Panc1 (cell line): Measurements from ENCODE around the gene DYNLRB2.

Experiments
- POLR2AphosphoS5 ChIP-seq: IDR thresholded peaks from 2 replicates; pipeline ENCODE4 v1.6.1; 2012; ENCODE audit warnings: mild to moderate bottlenecking, low read depth, low read length, moderate library complexity
- SIN3A ChIP-seq: IDR thresholded peaks from 2 replicates; pipeline ENCODE4 v1.6.1; 2012; ENCODE audit warnings: low read depth, mild to moderate bottlenecking, low read length, moderate library complexity, borderline replicate concordance; ENCODE audit not compliant: insufficient read depth
- TCF7L2 ChIP-seq: IDR thresholded peaks from 2 replicates; pipeline ENCODE4 v1.6.1; 2011; ENCODE audit warnings: mild to moderate bottlenecking, low read depth, low read length, inconsistent platforms
- TF ChIP-seq, protein P1 (sequence below): fragments of 450-650 bp; IDR thresholded peaks from 2 replicates; pipeline ENCODE4 v1.5.1; 2017; ENCODE audit warnings: mild to moderate bottlenecking
- TF ChIP-seq, protein P2 (sequence below), 2 experiments: IDR thresholded peaks; 2 replicates each; pipeline ENCODE4 v1.6.1; 2011 to 2012; ENCODE audit warnings: low read depth in 2 of 2, control low read depth in 1 of 2, low read length in 1 of 2, mild to moderate bottlenecking in 1 of 2, moderate library complexity in 1 of 2; ENCODE audit not compliant: insufficient read depth in 1 of 2

GRCh38 chr16:80503107-80503506 is 37.7 kb upstream of the DYNLRB2 start:
- TF ChIP-seq, protein P1, sequence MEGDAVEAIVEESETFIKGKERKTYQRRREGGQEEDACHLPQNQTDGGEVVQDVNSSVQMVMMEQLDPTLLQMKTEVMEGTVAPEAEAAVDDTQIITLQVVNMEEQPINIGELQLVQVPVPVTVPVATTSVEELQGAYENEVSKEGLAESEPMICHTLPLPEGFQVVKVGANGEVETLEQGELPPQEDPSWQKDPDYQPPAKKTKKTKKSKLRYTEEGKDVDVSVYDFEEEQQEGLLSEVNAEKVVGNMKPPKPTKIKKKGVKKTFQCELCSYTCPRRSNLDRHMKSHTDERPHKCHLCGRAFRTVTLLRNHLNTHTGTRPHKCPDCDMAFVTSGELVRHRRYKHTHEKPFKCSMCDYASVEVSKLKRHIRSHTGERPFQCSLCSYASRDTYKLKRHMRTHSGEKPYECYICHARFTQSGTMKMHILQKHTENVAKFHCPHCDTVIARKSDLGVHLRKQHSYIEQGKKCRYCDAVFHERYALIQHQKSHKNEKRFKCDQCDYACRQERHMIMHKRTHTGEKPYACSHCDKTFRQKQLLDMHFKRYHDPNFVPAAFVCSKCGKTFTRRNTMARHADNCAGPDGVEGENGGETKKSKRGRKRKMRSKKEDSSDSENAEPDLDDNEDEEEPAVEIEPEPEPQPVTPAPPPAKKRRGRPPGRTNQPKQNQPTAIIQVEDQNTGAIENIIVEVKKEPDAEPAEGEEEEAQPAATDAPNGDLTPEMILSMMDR: no peak
- no peak for TF ChIP-seq SIN3A
- TF ChIP-seq POLR2AphosphoS5: no peak
- TF ChIP-seq, protein P2, sequence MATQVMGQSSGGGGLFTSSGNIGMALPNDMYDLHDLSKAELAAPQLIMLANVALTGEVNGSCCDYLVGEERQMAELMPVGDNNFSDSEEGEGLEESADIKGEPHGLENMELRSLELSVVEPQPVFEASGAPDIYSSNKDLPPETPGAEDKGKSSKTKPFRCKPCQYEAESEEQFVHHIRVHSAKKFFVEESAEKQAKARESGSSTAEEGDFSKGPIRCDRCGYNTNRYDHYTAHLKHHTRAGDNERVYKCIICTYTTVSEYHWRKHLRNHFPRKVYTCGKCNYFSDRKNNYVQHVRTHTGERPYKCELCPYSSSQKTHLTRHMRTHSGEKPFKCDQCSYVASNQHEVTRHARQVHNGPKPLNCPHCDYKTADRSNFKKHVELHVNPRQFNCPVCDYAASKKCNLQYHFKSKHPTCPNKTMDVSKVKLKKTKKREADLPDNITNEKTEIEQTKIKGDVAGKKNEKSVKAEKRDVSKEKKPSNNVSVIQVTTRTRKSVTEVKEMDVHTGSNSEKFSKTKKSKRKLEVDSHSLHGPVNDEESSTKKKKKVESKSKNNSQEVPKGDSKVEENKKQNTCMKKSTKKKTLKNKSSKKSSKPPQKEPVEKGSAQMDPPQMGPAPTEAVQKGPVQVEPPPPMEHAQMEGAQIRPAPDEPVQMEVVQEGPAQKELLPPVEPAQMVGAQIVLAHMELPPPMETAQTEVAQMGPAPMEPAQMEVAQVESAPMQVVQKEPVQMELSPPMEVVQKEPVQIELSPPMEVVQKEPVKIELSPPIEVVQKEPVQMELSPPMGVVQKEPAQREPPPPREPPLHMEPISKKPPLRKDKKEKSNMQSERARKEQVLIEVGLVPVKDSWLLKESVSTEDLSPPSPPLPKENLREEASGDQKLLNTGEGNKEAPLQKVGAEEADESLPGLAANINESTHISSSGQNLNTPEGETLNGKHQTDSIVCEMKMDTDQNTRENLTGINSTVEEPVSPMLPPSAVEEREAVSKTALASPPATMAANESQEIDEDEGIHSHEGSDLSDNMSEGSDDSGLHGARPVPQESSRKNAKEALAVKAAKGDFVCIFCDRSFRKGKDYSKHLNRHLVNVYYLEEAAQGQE (IDR thresholded peaks at IDR 0.05; ENCODE audit: insufficient read depth in 1 of 2, low read depth in 2 of 2, low read length in 1 of 2): no peak
- no peak for TF ChIP-seq TCF7L2
